NCI-H2196 (cell line): ENCODE data around the gene ARNT2.
A peak's percentile ranks its signal among the peaks of the same experiment; 100 is the strongest.

Source experiments
- DNase-seq: peaks from one replicate; lab custom pipeline; 2025; ENCODE audit not compliant: unreplicated experiment; lab: John Stamatoyannopoulos, UW

Gene ARNT2

GRCh38 chr15:80462836-80463512, 58.8 kb downstream of the ARNT2 start:
- DNase-seq = no peak

GRCh38 chr15:80464951-80465625, 60.9 kb downstream of the ARNT2 start:
- DNase-seq = peak; percentile 16

DNA sequence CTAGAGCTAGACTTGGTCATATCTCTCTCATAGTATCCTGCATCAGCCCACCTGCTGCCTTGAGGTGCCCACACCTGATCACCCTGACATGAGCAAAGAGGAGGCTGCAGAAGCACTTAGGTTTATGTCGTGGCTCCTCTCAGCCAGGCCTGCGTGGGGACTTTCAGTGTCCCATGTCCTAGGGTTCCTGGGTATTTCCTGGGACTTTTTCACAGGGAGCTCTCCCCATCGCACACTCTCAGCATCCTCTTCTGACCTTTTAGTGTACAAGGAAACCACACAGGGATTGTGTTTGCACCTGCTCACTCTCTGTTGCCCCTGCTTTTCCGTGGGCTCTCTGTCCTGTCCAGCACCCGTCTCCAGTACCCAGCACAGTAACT, 61.4 kb downstream of the ARNT2 start:
- no peak for DNase-seq

DNA sequence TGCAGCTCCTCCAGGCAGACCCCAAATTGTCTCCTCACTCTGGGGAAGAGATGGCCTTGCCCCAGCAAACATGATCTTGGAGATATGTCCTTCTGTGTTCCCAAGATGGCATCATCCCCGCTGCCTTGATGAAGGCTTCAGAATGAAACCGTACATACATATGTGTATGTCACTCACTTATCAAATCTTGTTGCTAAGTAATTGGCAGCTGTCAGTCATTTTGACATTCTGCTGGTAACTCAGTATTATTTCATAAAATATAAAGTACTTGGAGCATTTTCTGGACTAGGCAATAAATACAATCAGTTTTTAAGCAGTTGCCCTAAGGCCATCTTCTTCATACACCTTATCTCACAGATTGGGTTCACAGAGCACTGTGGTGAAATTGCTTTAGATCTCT, 62.4 kb downstream of the ARNT2 start:
- no peak for DNase-seq

DNA sequence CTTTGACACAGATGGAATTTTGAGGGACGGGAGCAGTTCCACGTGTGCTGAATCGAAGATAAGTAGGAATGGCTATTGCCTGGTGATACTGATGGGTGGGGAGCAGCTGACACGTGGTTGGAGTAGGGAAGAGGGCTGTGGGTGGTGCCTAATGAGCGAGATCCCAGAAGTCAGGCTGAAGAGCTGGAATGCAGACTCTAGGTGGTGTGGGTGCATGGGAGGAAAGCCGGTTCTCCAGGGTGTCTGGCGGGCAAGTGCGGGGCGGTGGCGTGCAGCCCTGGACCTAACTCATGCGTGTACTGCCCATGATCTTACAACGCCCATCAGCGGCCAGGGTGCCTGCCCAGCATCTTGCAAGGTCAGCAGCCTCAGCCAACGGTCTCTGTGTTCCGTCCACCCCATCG, 63.1 kb downstream of the ARNT2 start:
- no peak for DNase-seq

DNA sequence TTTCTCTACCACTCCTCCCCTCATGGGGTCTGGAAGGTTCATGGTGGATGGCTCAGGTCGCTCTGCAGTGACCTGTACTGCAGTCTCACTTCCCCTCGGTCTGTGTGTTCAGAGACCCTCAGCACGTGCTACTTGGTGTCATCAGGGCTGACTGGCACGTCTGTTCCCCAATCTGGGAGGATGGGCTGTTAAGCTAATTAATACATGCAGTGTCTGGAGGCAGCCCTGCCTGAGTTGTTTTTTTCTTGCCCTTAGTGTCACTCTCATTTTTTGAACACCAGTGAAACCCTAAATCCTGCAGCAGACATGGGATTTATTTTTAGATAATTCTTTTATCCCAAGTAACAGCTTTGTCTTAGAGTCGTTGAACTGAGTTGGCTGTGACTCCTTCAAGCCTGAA, 64.6 kb downstream of the ARNT2 start:
- no peak for DNase-seq

GRCh38 chr15:80471881-80472280, 67.7 kb downstream of the ARNT2 start:
- no peak for DNase-seq

DNA sequence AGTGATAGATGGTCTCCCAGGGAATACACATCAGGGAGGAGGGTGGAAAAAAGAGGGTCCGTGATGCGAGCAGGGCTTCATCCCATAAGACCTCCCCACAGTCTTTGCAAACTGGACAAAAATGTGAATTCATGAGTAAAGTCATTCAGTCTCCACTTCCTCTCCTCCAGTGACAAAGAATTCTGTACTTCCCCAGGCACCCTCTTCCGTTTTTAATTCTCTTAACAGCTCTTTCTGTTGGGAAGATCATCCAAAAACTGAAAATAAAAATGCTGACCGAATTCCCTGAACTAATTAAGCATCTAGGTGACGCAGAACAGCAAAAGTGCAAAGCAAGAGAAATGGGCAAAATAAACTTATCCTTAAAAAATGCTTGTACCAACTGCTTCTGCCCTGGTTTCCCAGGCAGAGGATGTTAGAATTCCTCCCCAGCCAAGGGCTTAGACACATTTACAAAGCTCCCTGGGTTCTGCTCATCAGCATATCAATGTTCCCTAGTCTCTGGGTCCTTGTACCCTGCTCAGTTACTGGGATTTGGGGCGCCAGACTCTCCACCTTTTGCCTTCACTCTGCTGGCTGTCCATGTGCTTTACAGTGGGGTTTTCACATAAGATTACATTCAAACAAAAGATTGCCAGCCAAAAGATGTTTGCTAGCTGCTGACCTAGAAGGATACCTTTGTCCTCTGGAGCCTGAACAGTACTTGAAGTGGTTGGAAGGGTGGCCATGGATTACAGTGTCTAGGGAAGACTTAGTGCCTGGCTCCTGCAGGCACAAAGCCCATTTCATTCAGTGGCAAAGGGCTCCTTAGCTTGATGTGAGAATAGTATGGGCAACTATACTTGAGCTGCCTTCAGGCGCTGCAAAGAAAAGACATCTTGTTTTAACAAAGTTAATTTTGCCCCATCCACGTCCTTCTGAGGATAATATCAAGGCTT, 69.4 kb downstream of the ARNT2 start:
- DNase-seq = no peak

- DNase-seq = no peak
These were observed 70.3 kb downstream of the ARNT2 start for GRCh38 chr15:80474224-80475215.

DNA sequence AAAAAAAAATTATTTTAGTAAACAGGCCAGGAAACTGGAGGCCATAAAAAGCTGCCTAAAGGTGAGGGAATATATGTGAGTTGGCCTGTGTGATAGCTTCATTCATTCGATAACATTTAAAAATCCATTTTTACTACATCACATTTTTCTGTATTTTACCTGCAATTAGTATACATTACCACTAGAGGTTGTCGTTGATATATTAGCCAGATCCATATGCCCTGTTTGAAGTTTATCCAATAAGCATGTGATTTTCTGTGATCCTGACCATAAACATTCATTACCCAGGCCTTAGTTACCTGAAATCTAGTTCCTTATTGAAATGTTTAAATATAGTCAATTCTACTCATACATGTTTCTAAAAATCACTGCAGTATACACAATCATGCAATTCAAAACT, 71.4 kb downstream of the ARNT2 start:
- DNase-seq = no peak

DNA sequence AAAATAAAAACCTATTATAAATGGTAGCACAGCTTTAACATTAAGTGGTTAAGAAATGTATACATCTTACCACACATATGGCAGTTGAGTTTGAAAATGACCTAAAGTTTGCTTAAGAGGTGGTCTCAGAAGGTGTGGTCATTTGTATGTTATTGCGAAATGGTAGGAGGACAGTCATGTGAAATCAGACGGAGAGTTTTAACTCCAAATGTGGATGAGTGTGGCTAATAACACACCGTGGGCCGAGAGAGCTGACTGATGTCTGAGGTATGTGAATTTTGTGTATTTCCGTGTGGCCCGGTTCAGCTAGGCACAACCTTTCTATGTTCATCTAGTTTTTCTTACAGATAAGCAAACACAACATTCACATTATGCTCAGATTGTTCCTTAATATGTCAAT, 71.9 kb downstream of the ARNT2 start:
- no peak for DNase-seq

- no peak for DNase-seq
These were observed 73.9 kb downstream of the ARNT2 start for GRCh38 chr15:80478075-80478474.

DNA sequence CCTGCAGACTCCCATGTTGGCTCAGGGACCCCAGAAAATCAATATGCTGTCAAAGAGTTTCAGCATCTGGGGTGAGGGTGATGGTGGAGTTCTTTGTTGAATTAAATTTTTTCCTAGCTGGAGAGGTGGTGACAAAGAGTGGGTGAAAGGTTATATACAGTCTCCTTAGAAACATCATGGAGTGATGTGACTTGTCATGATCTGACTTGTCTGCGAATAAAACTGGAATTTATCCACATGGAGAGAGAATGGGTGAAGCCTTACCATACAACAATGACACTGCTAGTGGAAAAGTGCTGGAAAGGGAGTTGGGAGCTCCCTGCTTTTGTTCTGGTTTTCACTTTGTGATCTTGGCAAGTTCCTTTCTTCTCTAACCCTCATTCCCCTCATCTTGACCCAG, 75.0 kb downstream of the ARNT2 start:
- no peak for DNase-seq

GRCh38 chr15:80480171-80480811, 76.1 kb downstream of the ARNT2 start:
- DNase-seq = no peak

GRCh38 chr15:80480909-80481308, 76.7 kb downstream of the ARNT2 start:
- DNase-seq = no peak

DNA sequence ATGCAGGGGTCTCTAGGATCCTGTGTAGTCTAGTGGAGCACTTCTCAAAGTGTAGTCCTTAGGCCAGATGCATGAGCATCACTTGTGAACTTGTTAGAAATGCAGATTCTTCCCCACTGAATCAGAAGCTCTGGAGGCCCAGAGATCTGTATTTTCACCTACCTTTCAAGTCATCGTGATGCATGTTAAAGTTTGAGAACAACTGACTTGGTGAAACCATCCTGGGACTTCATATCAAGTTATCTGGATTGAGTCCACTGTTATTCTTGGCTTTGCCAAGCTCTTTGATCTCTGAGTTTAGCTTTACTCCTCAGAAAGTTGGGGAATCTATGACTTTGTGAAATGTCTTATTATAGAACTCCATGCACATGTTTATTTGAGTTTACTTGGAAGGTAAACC, 78.5 kb downstream of the ARNT2 start:
- no peak for DNase-seq

GRCh38 chr15:80483725-80484161, 79.6 kb downstream of the ARNT2 start:
- no peak for DNase-seq

DNA sequence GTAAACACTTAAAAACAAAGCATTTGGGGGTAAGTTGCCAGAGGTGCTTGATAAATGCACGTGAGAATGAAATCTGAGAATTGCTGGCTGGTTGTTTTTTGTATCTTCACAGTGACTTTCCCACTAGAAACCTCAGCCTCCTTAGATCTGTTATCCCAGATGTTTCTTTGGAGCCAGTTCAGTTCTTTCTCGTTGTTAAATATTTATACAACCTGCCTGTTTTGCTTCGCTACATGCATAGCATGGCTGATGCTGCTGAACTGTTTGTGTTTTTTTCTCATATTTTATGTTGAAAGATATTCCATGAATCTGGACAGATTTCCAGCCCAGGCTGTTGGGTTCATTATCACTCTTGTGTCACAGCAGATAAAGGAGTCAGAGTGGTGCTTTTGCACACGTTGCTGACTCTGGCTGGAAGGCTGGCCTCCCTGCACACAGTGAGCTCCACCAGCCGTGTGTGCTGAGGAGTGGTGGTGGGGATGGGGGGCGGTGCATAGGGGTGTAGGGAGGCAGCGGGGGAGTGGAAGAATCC, 80.2 kb downstream of the ARNT2 start:
- no peak for DNase-seq

DNA sequence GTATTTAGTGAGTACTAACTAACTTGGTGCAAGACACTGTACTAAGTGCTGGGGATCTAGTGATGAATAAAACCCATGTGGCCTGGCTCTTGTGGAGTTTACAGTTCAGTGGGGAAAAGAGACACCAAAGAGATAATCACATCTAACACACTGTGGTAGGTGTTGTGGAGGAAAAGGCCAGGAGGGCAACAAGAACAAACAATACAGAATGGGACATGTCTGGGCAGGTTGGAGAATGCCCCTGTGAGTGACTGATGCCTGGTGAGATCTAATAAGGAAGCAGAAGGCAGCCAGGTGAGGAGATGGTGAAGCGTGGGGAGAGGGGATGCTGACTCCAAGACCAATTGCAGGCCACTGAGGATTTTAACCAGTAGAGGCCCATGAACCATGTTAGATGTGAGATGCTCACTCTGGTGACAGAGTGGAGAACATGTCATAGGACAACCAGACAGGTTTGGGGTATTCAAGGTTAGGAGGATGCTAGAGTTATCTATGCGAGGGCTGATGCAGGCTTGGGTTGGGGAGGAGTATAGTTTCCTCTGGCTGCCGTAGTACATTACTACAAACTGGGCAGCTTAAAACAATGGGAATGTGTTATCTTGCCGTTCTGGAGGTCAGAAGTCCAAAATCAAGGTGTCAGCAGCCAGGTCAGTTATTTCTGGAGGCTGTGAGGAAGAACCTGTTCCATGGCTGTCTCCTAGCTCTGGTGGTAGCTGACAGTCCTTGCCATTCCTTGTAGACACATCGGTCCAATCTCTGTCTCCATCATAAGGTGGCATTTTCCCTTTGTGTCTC, 81.4 kb downstream of the ARNT2 start:
- DNase-seq = no peak
